Activated CD8-positive, alpha-beta T cell treated with anti-CD3 and anti-CD28 coated beads, Interleukin-2, amount 10 ng/mL, durations not matched to agents 7 days and 5 days (primary cell): Measurements from ENCODE around the gene FGF9. TPM values are rescaled to one million over a fixed set of nuclear protein-coding genes. Genes with fewer than 3 reads are reported as not detected.
A peak's percentile ranks its signal among the peaks of the same experiment; 100 is the strongest.

Experiments used
- ATAC-seq: fragments of 150-1000 bp; cut with Tn5 transposase; one replicate; pipeline ENCODE4 v1.10.0; 2021; ENCODE audit warnings: moderate library complexity
- CTCF ChIA-PET: fragments of 350-600 bp; sonication (Branson Sonifier 250); formaldehyde crosslinking; loops from one replicate; lab custom pipeline; 2021; ENCODE audit warnings: antibody characterized with exemption; lab: Charles Lee
- POLR2A ChIA-PET: fragments of 350-600 bp; sonication (Branson Sonifier 250); formaldehyde crosslinking; loops from one replicate; lab custom pipeline; 2021; ENCODE audit warnings: antibody characterized with exemption; lab: Charles Lee
- DNase-seq: peaks from one replicate; pipeline ENCODE4 v3.0.0-alpha.2; 2020
- H3K27ac Mint-ChIP-seq: one replicate; pipeline ENCODE4 v1.8.0; 2021; ENCODE audit warnings: mild to moderate bottlenecking, mixed read lengths
- H3K27me3 Mint-ChIP-seq: one replicate; pipeline ENCODE4 v1.8.0; 2021; ENCODE audit warnings: low read depth, mixed read lengths
- H3K36me3 Mint-ChIP-seq: one replicate; pipeline ENCODE4 v1.8.0; 2021; ENCODE audit warnings: low read depth, mixed read lengths
- H3K4me1 Mint-ChIP-seq: one replicate; pipeline ENCODE4 v1.8.0; 2021; ENCODE audit warnings: low read depth, mixed read lengths
- H3K4me3 Mint-ChIP-seq: one replicate; pipeline ENCODE4 v1.8.0; 2021; ENCODE audit warnings: mild to moderate bottlenecking, mixed read lengths
- H3K9me3 Mint-ChIP-seq: one replicate; pipeline ENCODE4 v1.8.0; 2022; ENCODE audit warnings: mixed read lengths; ENCODE audit not compliant: insufficient read depth
- total RNA-seq, 2 experiments: library from RNA; stranded (reverse); gene quantifications; one replicate each; pipeline ENCODE4 v1.2.3, GENCODE V29; 2021

FGF9 gene
- total RNA-seq: under 1 TPM in 1 of 2 experiments, not detected in 1; 0.21 TPM

DNA sequence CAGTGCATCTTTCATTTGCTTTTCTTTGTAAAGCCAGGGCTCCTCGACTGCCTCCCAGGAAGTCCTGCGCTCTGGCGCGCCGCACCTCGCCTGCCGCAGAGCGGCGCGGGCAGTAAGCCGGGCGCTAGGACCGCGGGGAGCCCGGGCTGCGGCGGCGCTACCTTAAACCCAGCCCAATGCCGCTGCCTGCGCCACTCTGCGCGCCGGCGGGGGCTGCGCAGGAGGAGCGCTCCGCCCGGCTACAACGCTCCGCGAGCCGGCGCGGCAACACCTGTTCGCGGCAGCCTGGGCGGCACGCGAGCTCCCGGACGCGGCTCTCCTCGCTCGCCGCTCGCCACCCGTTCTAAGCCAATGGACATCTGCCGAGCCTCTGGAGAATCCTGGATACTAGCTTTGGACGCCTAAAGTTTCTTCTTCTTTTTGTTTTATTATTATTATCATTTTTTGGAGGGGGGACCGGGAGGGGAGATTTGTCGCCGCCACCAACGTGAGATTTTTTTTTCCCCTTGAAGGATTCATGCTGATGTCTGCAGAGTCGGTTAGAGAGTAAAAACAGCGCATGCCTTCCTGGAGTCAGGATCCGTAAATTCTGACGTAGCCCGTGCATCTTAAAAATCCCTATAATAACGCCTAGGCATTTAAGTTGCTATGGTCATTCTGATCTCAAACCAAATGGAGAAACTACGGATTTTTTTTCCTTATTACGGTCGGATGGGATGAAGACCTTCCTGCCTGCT lies at the start of gene FGF9:
TSS of gene FGF9 (plus strand) at position 191 of the 737 bp plus-strand sequence. CDS start 840 bp downstream, outside the sequence.
- Mint-ChIP-seq H3K36me3 (peaks cover 1% of the 10 kb centered on the region), H3K27ac (peak within 1 kb of the TSS; percentile 75), H3K9me3 (no peaks in the 10 kb centered on the region), H3K4me3 (peak within 1 kb of the TSS; percentile 80), H3K4me1 (peaks cover 44% of the 10 kb centered on the region), H3K27me3 (peaks cover 53% of the 10 kb centered on the region)
- DNase-seq (peak; percentile 81), ATAC-seq (peak; percentile 82)
- ChIA-PET CTCF (interaction anchor here (0.9 to 1.9 kb wide), 2 partner anchors 33 to 68 kb away, joined by 4 to 5 read pairs; partner anchors contain the start of gene MICU2), POLR2A (interaction anchor here (0.5 to 3.8 kb wide), 3 partner anchors 33 to 80 kb away, joined by 3 to 27 read pairs (median 4); partner anchors contain the start of gene MICU2)

- Mint-ChIP-seq H3K9me3 (no peaks in the 10 kb centered on the region), H3K4me1 (no peaks in the 10 kb centered on the region), H3K4me3 (no peak overlapping the region), H3K27me3 (peaks cover 15% of the 10 kb centered on the region), H3K27ac (no peak overlapping the region), H3K36me3 (no peaks in the 10 kb centered on the region)
- no peak for ATAC-seq
- ChIA-PET CTCF (interaction anchor here (2.0 kb wide), 1 partner anchor 13 kb away, joined by 8 read pairs; no protein-coding TSS in a partner anchor), POLR2A (no interaction called here)
- DNase-seq: no peak
Measured at GRCh38 chr13:21625366-21625765, 45.5 kb upstream of the FGF9 start.

GRCh38 chr13:21632196-21632595 lies 38.7 kb upstream of the FGF9 start:
- DNase-seq (no peak), ATAC-seq (no peak)
- ChIA-PET CTCF (no interaction called here), POLR2A (no interaction called here)
- Mint-ChIP-seq H3K27me3 (peaks cover 5% of the 10 kb centered on the region), H3K27ac (no peak overlapping the region), H3K4me1 (no peaks in the 10 kb centered on the region), H3K9me3 (no peaks in the 10 kb centered on the region), H3K4me3 (no peak overlapping the region), H3K36me3 (no peaks in the 10 kb centered on the region)

DNA sequence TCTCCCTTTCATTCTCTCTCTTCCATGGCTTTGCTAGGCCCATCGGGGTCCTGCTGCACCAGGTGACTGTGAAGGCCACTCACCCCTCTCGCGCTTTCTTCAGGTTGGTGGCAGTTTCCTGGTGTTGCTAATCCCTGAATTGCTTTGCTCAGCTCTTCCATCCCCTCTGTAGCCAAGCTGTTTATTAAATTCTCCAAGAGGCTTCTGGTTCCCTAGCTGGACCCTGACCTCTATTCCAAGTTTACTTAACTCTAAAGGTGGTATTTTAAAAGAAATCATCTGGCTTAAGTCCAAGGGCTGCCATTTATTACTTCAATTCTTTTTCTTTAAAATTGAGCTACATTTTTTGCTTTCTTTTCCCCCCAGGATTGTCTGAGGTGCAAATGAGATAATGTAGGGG lies 34.2 kb upstream of the FGF9 start:
- no peak for DNase-seq
- ATAC-seq: no peak
- POLR2A ChIA-PET: no interaction called here
- Mint-ChIP-seq H3K4me1 (no peaks in the 10 kb centered on the region), H3K27me3 (peaks cover 4% of the 10 kb centered on the region), H3K27ac (no peak overlapping the region), H3K36me3 (no peaks in the 10 kb centered on the region), H3K4me3 (no peak overlapping the region), H3K9me3 (no peaks in the 10 kb centered on the region)
- CTCF ChIA-PET: interaction anchor here (1.0 to 3.6 kb wide), 5 partner anchors 22 to 642 kb away, joined by 3 to 15 read pairs (median 3); no protein-coding TSS in a partner anchor

DNA sequence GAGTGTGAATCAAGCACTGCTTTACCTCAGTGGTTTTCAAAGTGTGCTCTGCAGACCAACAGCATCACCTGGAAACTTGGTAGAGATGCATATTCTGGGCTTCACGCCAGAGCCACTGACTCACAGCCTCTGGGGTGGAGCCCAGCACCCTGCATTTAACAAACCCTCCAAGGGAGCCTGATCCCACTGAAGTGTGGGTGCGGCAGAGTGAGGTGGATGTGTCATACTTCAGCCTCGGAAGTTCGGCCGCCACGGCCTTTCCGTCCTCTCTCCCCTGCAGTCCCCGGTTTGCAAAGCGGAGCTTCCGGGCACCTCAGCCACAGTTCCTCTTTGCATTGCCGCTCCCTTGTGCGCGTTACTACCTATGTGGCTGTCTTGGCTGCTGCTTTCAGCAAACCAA lies 33.6 kb upstream of the FGF9 start:
- Mint-ChIP-seq H3K27ac (no peak overlapping the region), H3K27me3 (peaks cover 4% of the 10 kb centered on the region), H3K4me1 (no peaks in the 10 kb centered on the region), H3K9me3 (no peaks in the 10 kb centered on the region), H3K4me3 (no peak overlapping the region), H3K36me3 (no peaks in the 10 kb centered on the region)
- ChIA-PET CTCF (interaction anchor here (0.7 to 3.6 kb wide), 12 partner anchors 11 to 1159 kb away, joined by 3 to 15 read pairs (median 4); partner anchors contain the start of gene MICU2), POLR2A (interaction anchor here (1.4 kb wide), 1 partner anchor 33 kb away, joined by 3 read pairs; the partner anchor contains the start of gene FGF9)
- no peak for DNase-seq
- peak; percentile 39 for ATAC-seq

DNA sequence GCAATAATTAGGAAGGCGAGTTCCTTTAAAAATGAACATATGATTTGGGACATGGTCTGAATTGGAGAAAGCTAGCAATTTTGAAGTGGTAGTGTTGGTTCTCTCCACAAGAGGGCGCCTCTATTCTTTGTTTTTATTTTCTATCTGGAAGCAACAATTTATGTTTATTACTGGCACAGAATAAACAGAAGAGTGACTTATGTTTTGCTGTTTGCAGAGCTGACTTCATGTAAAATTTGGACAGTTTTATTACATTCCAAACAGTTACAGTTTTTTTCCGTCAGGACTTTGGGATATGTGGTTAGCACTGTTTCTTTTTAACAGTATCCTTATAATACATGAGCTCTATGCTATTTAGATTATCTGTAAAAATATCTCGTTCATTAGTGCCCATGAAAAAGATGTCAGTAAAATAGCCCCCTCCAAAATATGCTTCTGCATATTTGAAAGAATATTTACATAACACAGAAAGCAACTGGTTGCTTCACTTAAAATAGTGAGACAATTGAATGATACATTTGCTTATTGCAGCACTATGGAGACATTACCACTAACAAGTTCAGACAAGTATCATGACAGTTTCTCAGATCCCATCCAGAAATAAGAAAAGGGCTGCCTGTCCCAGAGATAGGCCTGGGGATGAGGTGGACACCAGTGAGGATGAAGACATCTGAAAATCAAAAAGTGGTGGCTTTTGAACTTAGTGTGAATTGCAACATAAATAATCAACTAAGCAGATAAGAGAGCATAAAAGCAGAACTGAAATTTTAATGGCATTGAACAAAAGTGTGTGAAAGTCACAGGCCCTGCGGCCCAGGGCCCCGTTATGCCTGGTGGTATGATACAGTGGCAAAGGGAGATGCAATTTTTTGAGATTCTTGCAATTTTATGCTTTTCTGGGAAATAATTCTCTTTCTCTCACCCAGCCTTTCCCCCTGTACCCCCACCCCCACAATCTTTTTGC lies 32.3 kb upstream of the FGF9 start:
- Mint-ChIP-seq H3K4me1 (no peaks in the 10 kb centered on the region), H3K9me3 (no peaks in the 10 kb centered on the region), H3K27me3 (peaks cover 4% of the 10 kb centered on the region), H3K4me3 (no peak overlapping the region), H3K36me3 (no peaks in the 10 kb centered on the region), H3K27ac (no peak overlapping the region)
- ChIA-PET CTCF (interaction anchor here (0.6 to 3.6 kb wide), 25 partner anchors 12 to 1382 kb away, joined by 3 to 15 read pairs (median 4); partner anchors contain the start of genes FGF9 and MICU2), POLR2A (interaction anchor here (1.4 kb wide), 1 partner anchor 32 kb away, joined by 3 read pairs; the partner anchor contains the start of gene FGF9)
- DNase-seq (peak; percentile 47), ATAC-seq (no peak)

DNA sequence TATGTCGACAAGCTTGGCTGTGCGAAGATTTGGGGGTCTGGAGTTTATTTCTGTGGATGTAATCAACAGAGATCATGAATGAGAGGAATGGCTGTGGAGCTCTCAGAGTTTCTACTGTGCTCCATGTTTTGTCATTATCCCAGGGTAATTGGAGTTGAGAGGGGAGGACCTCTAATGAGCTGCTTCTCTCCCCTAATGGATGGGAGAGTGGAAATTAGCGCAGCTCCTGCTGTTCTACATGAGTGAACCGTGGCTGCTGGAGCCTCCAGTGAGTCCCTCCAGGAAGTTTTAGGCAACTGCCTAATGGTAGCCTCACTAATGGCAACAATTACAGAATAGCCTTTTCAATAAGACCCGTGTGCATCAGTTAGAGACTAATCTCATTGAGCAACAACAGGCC lies 31.3 kb upstream of the FGF9 start:
- H3K4me1 Mint-ChIP-seq: no peaks in the 10 kb centered on the region
- no peak overlapping the region for H3K27ac Mint-ChIP-seq
- POLR2A ChIA-PET: no interaction called here
- CTCF ChIA-PET: interaction anchor here (2.4 kb wide), 1 partner anchor 13 kb away, joined by 8 read pairs; no protein-coding TSS in a partner anchor
- no peaks in the 10 kb centered on the region for H3K36me3 Mint-ChIP-seq
- peaks cover 4% of the 10 kb centered on the region for H3K27me3 Mint-ChIP-seq
- H3K4me3 Mint-ChIP-seq: no peak overlapping the region
- DNase-seq (no peak), ATAC-seq (no peak)
- no peaks in the 10 kb centered on the region for H3K9me3 Mint-ChIP-seq

GRCh38 chr13:21641629-21642028 lies 29.2 kb upstream of the FGF9 start:
- Mint-ChIP-seq H3K27ac (no peak overlapping the region), H3K4me1 (no peaks in the 10 kb centered on the region), H3K4me3 (no peak overlapping the region), H3K27me3 (peaks cover 4% of the 10 kb centered on the region), H3K9me3 (no peaks in the 10 kb centered on the region), H3K36me3 (no peaks in the 10 kb centered on the region)
- ATAC-seq: no peak
- CTCF ChIA-PET: interaction anchor here (1.1 kb wide), 1 partner anchor 1379 kb away, joined by 3 read pairs; no protein-coding TSS in a partner anchor
- POLR2A ChIA-PET: no interaction called here
- DNase-seq: no peak

- no peaks in the 10 kb centered on the region for H3K36me3 Mint-ChIP-seq
- peaks cover 23% of the 10 kb centered on the region for H3K27me3 Mint-ChIP-seq
- H3K4me3 Mint-ChIP-seq: no peak overlapping the region
- no peaks in the 10 kb centered on the region for H3K9me3 Mint-ChIP-seq
- no peak for ATAC-seq
- POLR2A ChIA-PET: no interaction called here
- DNase-seq: no peak
- H3K27ac Mint-ChIP-seq: no peak overlapping the region
- CTCF ChIA-PET: no interaction called here
- H3K4me1 Mint-ChIP-seq: no peaks in the 10 kb centered on the region
Measured at GRCh38 chr13:21657538-21657937, 13.3 kb upstream of the FGF9 start.

GRCh38 chr13:21659087-21659486 lies 11.8 kb upstream of the FGF9 start:
- ATAC-seq (no peak), DNase-seq (no peak)
- Mint-ChIP-seq H3K4me3 (no peak overlapping the region), H3K36me3 (no peaks in the 10 kb centered on the region), H3K27me3 (peaks cover 23% of the 10 kb centered on the region), H3K27ac (no peak overlapping the region), H3K9me3 (no peaks in the 10 kb centered on the region), H3K4me1 (no peaks in the 10 kb centered on the region)
- CTCF ChIA-PET: interaction anchor here (2.2 kb wide), 1 partner anchor 21 kb away, joined by 6 read pairs; no protein-coding TSS in a partner anchor
- POLR2A ChIA-PET: interaction anchor here (0.9 kb wide), 1 partner anchor 10 kb away, joined by 3 read pairs; no protein-coding TSS in a partner anchor
